Measurements from ENCODE around the gene PARD3.

Gene PARD3

DNA sequence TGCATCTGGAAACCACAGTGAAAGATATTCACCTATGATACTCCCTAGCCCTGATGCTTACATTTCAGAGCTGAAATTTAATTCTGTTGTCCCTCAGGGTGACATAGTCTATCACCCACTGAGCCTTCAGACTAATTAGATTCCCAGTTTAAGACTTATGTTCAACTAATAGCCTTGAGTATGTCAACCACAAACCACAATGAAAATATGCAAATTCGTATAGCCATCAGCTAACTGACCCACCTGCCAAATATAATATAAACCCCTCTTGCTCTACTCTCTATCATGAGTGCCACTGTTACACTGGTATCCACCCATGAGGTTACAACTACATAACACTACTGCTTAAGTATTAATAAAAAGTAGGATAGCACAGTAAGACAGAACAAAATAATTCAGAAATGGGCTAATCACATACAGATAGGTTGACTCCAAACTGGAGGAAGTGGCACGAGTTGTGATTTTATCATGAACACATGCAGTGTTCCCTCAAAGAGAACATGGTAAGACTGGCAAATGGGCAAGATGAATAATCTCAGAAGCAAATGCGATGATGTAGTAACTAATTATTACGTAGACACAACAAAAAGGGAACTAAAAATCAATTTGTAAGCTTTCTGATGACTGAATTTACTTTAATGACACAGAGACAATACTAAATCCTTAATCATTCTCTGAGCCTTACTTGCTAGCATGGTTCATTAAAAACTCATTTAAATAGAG lies 290.6 kb downstream of the PARD3 start:
- no peak for DNase-seq

- no peak for DNase-seq
Observed at GRCh38 chr10:34523017-34523767, 291.9 kb downstream of the PARD3 start.

- no peak for DNase-seq
Observed at GRCh38 chr10:34522546-34522945, 292.6 kb downstream of the PARD3 start.

DNA sequence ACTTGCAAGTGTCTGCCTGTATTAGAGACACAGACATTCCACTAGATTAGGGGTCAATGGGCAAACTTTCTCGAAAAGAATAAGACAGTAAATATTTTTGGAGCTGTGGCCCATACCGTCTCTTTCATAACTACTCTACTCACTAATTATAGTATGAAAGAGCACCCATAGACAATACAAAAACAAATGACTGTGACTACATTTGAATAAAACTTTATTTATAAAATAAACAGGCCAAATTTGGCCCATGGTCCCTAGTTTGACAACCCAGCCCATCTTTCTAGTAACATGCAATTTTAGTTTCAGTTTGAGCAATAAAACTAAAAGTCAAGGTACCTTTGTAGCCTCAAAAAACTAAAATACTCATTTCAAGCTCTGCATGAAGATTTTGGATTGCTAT lies 294.6 kb downstream of the PARD3 start:
- no peak for DNase-seq

GRCh38 chr10:34520084-34520483 lies 295.0 kb downstream of the PARD3 start:
- no peak for DNase-seq

GRCh38 chr10:34514290-34514689 lies 300.8 kb downstream of the PARD3 start:
- no peak for DNase-seq

DNA sequence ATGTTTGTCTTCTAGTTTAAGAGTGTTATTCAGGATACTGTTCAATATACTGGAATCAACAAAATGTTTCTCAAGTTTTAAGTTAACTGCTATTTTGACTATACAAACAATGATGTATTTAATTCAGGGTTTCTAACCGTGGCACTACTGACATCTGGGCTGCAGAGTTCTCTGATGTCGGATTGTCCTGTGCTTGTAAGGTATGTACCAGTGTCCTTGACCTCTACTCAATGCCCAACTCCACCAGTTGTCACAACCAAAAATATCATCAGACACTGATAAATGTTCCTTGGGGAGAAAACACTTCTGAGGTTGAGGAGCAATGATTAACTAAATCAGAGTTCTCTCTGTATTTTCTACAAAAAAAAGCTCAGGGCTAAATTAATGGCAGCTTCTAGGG lies 301.5 kb downstream of the PARD3 start:
- DNase-seq, result no peak

GRCh38 chr10:34507217-34507616 lies 307.9 kb downstream of the PARD3 start:
- no peak for DNase-seq

- DNase-seq, result no peak
Observed at GRCh38 chr10:34506786-34507185, 308.3 kb downstream of the PARD3 start.

DNA sequence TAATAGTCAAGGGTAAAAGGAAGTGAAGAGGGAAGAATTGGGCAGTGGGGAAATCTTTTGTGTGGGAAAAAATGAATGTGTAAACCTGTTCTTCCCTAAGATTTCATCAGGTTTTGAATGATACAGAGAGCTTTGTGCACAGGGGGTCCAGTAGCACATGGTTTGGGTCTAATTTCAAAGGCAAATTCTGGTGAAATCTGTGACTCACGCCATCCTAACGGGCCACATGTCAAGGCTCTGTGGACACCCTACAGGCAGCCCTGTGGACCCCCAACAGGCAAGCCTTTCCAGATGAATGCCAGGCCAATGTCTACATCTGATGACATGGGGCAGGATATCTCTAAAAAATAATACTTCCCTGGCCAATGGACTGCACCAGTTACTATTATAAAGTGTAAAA lies 309.8 kb downstream of the PARD3 start:
- no peak for DNase-seq

DNA sequence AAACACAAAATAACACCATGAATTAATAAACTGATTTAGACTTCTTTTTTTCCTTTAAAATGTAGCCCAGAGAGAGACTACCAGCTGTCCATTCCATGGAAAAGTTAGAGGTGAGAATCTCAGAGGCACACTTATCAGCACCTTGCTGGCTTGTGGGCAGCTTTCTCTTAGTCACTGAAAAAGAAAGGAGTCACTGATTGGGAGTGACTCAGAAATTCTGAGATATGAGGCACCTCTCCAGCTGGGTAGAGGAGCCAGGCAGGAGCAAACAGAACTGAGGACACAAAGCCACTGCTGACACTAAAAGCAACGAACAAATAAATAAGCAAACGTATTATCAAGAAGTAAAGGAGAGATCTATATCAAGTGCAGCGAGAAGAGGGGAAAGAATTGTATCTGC lies 310.6 kb downstream of the PARD3 start:
- DNase-seq, result no peak

DNA sequence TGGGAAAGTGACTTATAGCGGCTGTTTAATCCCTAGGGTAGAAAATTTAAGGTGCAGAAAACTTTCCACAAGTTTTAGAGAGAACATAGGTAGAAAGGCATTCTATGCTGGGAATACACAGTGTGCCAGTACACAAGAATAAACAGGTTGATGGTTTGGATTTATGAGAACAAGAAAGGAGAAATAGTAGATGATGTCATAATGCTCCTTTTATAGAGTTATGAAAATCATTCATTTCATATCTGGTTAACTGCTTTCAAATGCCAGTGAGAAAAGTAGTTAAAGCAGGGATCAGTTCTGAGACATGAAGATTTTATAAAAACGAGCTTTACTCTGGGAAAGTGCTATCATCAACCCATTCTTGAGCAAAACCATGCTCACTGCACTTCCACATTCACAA lies 311.4 kb downstream of the PARD3 start:
- no peak for DNase-seq

DNA sequence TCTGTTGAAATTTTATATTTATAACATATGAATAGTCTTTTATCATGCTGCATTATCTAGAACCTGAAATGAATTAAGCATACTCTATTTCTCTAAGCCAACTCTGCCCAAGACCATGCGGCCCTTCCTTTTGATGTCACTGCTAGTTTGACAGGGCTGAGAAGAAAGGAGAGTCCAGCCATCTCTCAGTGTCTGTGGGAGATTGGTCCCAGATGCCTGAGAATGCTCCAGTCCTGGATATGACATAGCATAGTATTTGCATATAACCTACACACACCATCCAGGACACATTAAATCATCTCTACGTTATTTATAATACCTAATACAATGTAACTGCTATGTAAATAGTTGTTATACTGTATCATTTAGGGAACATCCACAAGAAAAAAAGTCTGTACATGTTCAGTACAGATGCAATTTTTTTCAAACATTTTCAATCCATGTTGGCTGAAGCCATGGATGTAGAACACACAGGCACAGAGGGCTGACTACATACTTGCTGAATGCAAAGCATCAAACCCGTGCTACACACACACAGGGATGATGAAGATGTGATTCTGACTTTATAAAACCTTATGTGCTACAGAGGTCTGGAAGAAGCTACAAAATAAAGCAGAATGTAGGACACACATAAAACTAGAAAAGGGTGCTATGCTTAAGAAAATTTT lies 315.4 kb downstream of the PARD3 start:
- DNase-seq, result no peak

DNA sequence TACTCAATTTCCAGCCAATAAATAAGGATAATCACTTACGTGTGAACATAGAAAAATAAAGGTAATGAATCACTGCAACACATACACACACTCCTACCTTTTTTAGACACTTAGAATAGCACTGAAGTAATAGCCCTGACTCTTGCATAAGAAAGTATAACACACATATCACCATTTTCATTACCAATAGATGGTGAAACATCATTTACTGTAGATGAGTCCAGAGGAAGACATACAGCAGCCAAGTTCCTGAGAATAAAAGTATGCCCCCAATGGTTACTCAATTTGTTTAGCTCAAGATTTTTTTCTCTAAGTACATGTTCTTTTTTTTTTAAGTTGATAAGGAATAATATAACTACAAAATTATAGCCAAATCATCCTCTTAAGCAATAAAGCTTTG lies 316.3 kb downstream of the PARD3 start:
- DNase-seq, result no peak

DNA sequence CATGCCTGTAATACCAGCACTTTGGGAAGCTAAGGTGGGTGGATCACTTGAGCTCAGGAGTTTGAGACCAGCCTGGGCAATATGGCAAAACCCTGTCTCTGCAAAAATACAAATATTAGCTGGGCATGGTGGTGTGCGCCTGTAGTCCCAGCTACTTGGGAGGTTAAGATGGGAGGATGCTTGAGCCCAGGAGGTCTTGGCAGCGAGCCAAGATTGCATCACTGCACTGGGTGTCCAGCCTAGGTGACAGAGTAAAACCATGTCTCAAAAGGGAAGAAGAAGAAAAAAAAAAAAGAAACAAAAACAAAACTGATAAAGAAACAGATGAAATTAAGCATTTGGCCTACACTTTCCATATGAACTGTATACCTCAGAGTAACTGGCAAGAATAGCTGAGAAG lies 319.2 kb downstream of the PARD3 start:
- no peak for DNase-seq

GRCh38 chr10:34494012-34494411 lies 321.1 kb downstream of the PARD3 start:
- no peak for DNase-seq

DNA sequence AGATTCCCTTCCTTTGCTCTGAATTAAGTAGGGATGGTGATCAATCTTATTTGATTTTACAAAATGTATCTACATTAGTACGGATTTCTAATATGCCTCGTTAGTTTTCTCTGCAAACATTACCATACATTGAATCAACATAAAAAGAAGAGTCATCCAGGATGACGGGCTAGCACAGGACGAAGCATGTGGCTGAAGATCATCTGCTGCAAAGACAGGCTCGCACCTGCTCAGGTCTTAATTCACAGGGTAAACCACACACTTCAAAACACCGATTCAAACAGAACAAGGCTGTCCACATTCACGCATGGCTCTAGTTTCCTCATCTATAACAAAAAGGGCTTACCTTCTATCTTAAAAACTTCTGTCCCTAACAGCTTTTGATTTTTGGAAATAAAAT lies 323.0 kb downstream of the PARD3 start:
- no peak for DNase-seq

GRCh38 chr10:34491678-34492077 lies 323.4 kb downstream of the PARD3 start:
- DNase-seq, result no peak

- no peak for DNase-seq
Observed at GRCh38 chr10:34489973-34490745, 324.9 kb downstream of the PARD3 start.

DNA sequence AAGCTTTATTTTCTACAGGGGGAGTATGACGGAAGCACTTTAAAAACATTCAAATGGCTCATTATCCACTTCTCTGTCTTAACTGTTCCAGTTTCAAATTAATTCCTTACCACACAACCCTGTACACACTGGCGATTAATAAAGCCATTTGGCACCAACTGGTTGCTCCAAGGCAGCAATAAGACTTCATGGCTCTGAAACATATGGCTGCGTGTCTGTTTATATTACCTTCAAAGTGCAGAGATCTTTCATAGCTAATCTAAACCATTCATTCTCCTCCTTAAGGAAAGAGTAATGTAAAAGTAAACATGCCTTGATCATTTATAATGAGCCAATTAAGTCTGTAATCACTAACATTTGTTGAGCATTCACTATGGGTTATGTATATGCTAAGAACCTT lies 325.7 kb downstream of the PARD3 start:
- no peak for DNase-seq

DNA sequence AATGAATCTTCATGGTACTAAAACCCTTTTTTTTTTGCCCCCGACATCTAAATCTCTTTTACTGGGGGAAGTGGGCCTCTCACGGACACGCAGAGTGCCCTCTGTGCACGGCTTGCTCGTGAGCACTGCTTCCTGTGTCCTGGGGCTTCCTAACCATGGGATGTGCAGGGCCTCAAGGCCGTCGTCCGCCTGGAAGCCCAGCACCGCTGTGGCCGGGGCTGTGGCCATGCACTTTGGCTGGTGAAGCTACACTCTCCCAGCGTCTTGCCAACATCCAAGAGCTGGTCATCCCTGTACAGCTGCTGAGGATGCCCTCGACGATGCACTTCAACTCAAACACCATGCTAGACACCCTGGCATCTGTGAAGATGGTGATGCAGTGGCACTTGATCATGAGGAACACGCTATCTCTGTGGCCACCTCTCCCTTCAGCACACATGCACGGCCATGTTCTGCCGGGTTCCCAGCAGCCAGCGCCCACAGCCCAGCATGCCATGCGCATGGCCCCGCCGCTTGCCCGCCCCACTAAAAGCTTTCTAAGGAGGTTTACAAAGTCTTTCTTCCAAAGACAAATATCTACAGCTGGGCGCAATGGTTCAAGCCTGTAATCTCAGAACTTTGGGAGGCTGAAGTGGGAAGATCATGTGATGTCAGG lies 326.5 kb downstream of the PARD3 start:
- no peak for DNase-seq

DNA sequence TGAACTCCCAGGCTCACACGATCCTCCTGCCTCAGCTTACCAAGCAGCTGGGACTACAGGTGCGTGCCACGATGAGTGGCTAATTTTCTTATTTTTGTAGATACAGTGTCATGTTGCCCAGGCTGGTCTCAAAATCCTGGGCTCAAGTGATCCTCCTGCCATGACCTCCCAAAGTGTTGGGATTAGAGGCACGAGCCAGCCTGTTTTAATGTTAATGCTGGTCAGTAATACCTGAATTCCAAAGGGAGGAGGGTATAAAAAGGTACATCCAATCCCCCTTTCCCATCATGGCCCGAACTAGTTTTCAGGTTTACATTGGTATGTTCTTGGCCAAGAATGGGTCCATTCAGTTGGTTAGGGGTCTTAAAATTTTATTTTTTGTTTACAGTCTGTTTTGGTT lies 329.1 kb downstream of the PARD3 start:
- no peak for DNase-seq

DNA sequence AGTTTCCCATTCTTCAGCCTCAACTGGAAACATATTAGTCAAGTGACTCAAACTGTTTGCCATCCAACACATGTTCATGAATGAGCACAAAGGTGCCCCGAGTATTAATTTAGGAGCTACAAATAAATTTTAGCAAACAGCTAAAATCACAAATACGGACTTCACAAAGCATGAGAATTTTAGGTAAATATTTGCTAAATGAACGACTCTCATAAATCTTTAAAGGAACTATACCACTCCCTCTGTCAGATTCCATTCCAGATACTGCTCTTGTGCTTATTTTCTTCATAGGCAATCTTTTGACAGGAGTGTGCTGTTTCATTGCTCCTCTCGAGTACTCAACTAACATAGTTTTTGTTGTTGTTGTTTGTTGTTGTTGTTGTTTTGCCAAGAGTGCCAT lies 330.9 kb downstream of the PARD3 start:
- no peak for DNase-seq

All from stimulated activated CD4-positive, alpha-beta T cell treated with anti-CD3 and anti-CD28 coated beads, Interleukin-2, amount 100 ng/mL, for 48 hours (primary cell).